Measurements from ENCODE around the gene ENPP4.
"Not testable (repeated sequence)": the region's sequence is repeated elsewhere in the genome, so short reads cannot be mapped to it uniquely, and the experiment has no call there.

Gene ENPP4

GRCh38 chr6:46130666-46131065 is 877 bp downstream of the ENPP4 start:
- no peak for DNase-seq (ENCODE audit: low read depth in 2 of 2)

- not testable (repeated sequence) for DNase-seq (ENCODE audit: low read depth in 2 of 2)
Observed at GRCh38 chr6:46131291-46131690, 1.5 kb downstream of the ENPP4 start.

DNA sequence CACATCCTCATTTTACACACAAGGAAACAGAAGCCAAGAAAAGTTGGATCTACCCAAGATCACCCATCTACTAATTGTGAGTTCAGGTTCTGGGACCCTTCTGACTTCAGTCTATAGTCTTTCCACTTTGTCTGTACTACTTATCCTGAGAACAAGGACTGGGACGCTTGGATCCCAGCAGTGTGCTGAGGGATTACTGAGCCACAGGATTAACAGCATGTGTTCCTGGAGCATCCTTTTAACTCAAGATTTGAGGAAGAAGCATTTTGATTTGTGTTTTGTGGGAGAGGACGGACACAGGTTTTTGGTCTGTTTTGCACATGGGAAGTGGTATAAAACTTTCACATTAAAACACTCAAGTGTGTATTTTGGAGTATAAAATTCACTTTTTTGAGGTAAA is 4.4 kb downstream of the ENPP4 start:
- no peak for DNase-seq (ENCODE audit: low read depth in 2 of 2)

GRCh38 chr6:46135176-46135575 is 5.4 kb downstream of the ENPP4 start:
- DNase-seq (ENCODE audit: low read depth in 2 of 2): no peak

DNA sequence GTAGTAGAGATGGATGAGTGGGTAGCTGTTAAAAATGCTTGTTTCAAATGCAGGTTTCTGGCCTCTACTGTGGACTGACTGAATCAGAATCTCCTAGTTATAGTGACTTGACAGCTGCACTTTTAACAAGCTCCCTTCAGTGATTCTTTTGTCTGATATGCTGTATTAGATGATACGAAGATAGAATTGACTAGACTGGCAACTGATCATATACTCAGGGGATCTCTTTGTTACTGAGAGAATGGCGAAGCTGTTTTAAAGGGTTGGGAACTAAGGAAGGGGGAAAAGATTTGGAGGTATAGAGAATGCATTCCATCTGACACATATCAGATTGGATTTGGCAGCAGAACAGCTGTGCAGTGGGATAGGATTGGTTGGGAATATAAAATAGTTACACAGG is 7.0 kb downstream of the ENPP4 start:
- no peak for DNase-seq (ENCODE audit: low read depth in 2 of 2)

DNA sequence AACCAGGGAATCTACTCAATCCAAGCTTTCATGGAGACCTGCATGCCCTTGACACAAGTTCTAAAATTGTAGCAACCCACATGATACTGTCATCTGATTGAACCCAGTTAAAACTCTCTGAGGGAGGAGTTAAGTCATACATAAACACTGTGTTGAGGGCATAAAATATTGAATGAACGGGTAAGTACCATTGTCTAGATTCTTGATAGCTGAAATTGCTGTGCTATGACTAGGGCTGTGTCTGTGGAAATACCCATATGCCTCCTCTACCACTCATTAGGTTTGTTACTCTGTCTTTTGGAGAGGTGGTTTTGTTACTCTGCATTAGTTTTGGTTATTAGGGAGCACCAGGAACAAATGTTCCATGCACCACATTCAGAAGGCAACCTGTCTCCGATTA is 7.6 kb downstream of the ENPP4 start:
- DNase-seq (ENCODE audit: low read depth in 2 of 2): no peak

DNA sequence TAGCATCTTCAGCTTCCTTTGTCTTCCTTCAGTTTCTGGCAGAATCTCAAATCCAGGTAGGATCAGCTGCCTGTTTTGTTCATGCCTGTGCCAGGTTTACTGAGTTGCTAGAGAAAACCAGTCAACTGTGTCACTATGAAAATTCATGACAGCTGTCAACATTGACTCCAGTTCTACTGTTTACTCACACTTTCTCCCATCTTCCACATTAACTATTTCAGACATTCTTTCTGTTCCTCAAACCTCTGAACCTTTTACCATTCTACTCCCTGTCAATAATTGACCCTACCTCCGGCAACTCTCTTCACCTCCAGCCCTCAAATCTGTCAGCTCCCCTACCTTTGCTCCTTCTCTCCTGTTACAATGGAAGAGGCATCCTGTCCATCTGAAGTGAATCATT is 8.5 kb downstream of the ENPP4 start:
- DNase-seq (ENCODE audit: low read depth in 2 of 2): no peak

- no peak for DNase-seq (ENCODE audit: low read depth in 2 of 2)
Observed at GRCh38 chr6:46144270-46144669, 14.5 kb downstream of the ENPP4 start.

DNA sequence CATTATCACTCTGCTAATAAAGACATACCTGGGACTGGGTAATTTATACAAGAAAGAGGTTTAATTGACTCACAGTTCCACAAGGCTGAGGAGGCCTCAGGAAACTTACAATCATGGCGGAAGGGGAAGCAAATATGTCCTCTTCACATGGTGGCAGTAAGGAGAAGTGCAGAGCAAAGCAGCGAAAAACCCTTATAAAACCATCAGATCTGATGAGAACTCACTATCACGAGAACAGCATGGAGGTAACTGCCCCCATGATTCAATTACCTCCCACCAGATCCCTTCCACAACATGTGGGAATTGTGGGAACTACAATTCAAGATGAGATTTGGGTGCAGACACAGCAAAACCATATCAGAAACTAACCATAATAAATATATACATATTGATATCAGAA is 19.3 kb downstream of the ENPP4 start:
- DNase-seq (ENCODE audit: low read depth in 2 of 2): not testable (repeated sequence)

DNA sequence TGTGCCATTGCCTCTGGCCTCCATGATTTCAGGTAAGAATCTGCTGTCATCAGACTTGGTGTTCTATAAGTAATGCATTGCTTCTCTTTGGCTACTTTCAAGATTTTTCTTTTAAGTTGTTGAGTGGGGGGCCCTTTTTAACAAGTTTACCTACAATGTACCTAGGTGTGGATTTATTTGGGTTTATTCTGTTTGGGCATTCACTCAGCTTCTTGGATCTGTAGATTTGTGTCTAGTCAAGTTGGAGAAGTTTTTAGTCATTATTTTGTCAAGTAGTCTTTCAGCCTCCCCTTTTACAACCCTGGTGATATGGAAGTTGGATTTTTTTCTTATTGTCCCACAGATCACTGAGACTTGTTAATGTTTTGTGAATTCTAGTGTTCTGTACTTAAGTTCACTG is 26.9 kb downstream of the ENPP4 start:
- DNase-seq (ENCODE audit: low read depth in 2 of 2): no peak

GRCh38 chr6:46159229-46159628 is 29.4 kb downstream of the ENPP4 start:
- no peak for DNase-seq (ENCODE audit: low read depth in 2 of 2)

DNA sequence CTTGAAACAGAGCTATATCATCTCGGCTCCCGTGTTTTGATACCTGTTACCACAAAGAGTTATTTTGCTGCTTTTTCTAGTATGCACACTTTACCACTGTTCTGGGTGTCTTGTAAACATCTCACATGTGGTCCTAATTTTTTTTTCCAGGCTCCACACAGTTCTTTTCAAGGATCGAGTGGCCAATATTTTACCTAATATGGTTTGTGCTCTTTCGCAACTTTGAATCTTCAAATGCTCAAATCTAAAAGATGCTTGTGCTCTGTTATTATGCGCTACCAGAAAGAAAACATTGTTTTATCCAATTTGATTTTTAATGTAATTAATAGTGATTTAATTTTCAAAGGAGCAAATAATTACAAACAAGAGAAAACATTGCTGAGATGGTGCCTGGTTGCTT is 30.3 kb downstream of the ENPP4 start:
- DNase-seq (ENCODE audit: low read depth in 2 of 2): no peak

DNA sequence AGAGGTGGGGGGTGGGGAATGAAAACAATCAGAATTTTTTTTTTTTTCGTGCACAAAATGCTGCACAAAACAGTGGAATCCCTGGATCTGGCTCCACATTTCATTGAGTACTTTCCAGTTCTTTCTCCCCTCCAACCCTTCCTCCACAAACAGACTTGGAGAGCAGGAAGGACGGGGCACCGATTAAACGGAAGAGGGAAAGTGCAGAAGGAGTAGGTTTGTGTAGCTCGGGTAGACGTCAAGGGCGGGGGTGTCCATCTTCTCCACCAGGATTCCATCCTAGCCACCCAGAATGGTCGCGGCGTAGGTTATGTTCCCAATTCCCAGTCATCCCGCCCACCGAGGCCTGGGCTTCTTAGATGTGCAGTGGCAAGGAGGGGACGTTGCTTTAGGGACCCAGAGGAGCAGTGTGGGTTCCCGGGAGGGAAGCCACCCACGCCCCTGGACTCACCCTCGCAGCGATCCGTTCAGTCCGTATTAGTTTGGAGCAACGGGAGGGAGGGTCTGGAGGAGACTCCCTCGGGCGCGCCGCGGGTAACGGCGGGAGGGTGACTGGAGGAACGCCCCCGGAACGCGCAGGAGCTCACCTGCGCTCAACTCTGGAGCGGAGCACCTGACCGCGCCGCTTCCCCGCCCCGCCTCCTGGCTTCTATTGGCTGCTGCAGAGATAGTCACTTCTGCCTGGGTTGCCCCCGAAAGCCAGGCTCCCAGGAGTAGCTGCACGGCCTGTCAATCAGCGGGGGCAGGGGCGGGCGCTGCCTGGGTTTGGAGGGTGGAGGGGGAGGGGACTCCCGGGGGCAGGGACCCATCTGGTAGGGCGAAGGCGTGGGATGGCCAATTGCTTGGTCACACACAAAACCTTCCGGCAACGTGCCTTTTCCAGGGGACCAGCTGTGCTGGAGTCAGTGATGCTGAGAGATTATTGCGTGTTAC is 40.8 kb downstream of the ENPP4 start, which contains the start of gene ENPP5:
ENPP5 (minus strand) TSS at position 624 of the 933 bp plus-strand sequence. CDS start 2,718 bp downstream, outside the sequence.
- DNase-seq (ENCODE audit: low read depth in 2 of 2): peak; percentile 59 to 61

- DNase-seq (ENCODE audit: low read depth in 2 of 2): no peak
Observed at GRCh38 chr6:46172176-46172575, 42.4 kb downstream of the ENPP4 start.

DNA sequence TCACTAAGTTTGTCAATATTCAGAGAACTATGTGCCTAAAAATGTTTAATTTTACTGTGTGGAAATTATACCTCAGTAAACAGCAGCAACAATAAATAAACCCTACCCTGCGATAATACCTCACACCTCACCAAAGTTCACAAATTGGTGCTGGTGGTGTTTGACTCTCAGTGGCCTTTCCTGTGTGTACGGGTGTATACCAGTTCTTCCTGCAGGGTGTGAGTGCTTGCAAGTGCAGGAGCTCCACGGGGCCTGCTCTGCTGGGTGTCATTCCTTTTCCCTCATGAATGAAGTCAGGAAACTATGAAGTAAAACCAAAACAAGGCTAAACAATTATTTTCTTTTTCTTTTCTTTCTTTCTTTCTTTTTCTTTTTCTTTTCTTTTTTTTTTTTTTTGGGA is 45.1 kb downstream of the ENPP4 start:
- no peak for DNase-seq (ENCODE audit: low read depth in 2 of 2)

- DNase-seq (ENCODE audit: low read depth in 2 of 2): no peak
Observed at GRCh38 chr6:46175446-46175845, 45.7 kb downstream of the ENPP4 start.

DNA sequence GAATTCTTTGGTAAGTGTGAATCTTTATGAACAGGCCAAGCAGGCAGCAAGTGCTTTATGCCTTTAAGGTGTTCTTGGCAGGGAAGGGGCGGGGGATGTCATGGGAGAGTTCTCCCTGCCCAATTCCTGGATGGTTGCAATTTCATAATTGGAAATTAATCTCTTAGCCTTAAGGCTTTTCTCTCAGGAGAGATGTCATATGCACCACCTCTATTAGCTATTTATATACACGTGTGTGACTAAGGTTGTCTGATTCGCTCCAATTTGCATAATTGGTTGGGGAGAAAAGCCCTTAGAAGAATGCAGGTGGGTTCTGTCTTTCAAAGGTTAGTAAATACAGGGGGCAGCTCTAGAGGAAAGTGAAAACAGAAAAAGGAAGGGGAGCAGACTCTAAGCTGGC is 46.2 kb downstream of the ENPP4 start:
- DNase-seq (ENCODE audit: low read depth in 2 of 2): no peak

DNA sequence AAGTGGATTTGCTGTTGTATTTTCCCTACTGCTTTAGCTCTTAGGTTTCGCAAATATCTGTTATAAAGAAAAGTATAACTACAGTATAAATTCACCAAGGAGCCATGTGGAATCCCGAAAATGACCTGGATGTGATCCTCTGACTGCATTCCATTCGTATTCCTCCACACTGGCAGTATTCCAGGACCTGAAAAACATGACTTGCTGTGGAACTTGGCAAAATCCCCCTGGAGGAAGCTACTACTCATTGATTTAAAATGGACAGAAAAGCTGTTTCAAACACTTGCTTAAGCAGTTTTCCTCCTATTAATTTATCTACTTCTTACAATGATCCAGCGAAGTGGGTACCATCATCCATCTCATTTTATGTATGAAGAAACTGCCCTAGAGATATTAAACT is 54.3 kb downstream of the ENPP4 start:
- no peak for DNase-seq (ENCODE audit: low read depth in 2 of 2)

DNA sequence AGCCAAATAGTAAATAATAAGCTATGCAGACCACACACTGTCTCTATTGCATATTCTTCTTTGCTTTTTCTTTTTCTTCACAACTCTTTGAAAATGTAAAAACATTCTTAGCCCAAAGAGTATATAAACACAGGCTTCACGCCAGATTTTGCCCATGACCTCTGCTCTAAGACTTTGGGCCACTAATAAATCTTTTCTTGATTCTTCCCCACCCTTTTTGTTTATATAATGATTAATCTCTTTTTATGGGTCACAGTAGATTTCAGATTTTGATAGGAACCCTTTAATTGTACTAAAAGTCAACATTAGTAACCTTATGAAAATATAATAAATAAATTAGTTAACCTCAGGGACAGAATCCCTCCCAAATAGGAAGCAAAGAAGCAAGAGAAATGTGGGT is 56.8 kb downstream of the ENPP4 start:
- no peak for DNase-seq (ENCODE audit: low read depth in 2 of 2)

GRCh38 chr6:46189726-46190125 is 59.9 kb downstream of the ENPP4 start:
- DNase-seq (ENCODE audit: low read depth in 2 of 2): no peak

DNA sequence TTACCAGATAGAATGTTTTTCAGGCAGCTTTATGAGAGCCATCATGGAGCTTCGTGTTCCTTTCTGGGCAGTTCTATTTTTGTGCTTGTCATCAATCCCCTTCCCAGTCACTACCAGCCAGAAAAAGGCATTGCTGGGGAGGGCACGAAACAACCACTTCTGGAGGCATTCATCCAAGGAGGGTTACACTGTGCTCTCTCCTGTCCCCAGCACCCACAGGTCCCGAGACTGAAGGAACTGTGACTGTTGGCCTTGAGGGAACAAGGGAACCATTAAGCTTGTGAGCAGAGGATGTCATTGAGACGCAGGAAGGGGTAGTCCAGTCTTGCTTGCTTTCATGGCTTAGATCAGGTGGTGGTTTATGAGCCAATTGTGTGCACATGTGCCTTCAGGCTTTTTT is 61.1 kb downstream of the ENPP4 start:
- no peak for DNase-seq (ENCODE audit: low read depth in 2 of 2)

DNA sequence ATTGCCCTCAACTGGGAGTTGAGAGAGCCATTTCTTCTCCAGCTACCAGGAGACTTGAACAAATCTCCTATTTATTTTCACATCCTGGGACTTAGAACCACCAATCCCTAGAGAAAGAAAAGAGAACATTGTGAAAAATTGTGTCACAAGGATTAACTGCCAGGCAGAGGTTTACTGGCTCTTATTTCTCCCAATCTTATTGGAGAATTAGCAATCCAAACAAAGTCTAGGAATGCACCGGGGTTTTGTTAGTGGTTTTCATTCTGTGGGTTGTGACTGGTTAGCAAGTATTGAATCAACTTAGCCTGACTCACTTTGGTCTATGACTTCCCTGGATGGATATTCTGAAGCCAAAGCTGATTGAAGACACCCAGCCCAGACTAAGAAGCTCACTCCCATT is 62.2 kb downstream of the ENPP4 start:
- DNase-seq (ENCODE audit: low read depth in 2 of 2): no peak
